Ectodermal cell (in vitro differentiated cells): ENCODE data around the gene SERPINE3.

Source experiments
- H3K27ac ChIP-seq: 2 replicates; pipeline ENCODE4 v1.7.0; 2013; ENCODE audit warnings: mild to moderate bottlenecking, low read depth, low read length; ENCODE audit not compliant: insufficient read depth, poor library complexity, severe bottlenecking
- H3K27me3 ChIP-seq: 2 replicates; pipeline ENCODE4 v1.7.0; 2013; ENCODE audit warnings: mild to moderate bottlenecking, low read length; ENCODE audit not compliant: insufficient read depth, control insufficient read depth, poor library complexity, severe bottlenecking
- H3K36me3 ChIP-seq: one replicate; pipeline ENCODE4 v1.7.0; 2013; ENCODE audit warnings: low read length; ENCODE audit not compliant: control insufficient read depth, insufficient read depth
- H3K4me1 ChIP-seq: one replicate; pipeline ENCODE4 v1.7.0; 2013; ENCODE audit warnings: low read length; ENCODE audit not compliant: control insufficient read depth, insufficient read depth
- H3K4me3 ChIP-seq: 2 replicates; pipeline ENCODE4 v1.7.0; 2013; ENCODE audit warnings: low read depth, low read length, control low read depth; ENCODE audit not compliant: insufficient read depth
- H3K9me3 ChIP-seq: 2 replicates; pipeline ENCODE4 v1.7.0; 2013; ENCODE audit warnings: mild to moderate bottlenecking, low read length, moderate library complexity; ENCODE audit not compliant: control insufficient read depth
- WGBS, 2 experiments: methylation state at CpG; one replicate each; pipeline ENCODE4 v1.1.7; 2013; ENCODE audit warnings: missing lambda C conversion rate in 2 of 2; 5-methylcytosine and 5-hydroxymethylcytosine counted together

SERPINE3 gene

DNA sequence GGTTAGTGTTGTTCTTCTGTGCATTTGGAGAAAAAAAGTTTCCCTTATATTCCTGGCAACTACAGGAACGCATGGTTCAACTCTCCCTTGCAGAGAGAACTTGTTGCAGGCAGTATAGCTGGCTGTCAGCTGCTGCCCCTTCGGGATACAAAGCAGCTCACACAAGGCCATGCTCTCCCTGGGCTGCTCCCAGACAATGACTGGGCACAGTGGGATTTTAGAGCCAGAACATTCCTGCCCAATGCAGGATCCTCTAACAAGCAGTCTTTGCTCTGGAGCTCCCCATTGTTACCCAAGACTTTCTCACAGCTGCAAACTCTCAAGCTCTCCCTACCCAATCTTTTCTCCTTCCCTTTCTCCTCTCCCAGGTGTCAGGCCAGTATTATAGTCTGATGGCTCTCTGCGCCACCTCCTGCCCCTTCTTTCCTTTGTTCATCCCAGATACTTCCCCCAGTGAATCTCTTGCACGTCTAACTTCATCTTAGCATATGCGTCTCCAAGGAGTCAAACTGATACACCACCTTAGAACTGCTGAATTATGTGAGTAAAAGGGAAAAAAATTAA is 27.5 kb upstream of the SERPINE3 start:
- no peaks in the 10 kb centered on the region for H3K27me3 ChIP-seq
- H3K9me3 ChIP-seq: no peaks in the 10 kb centered on the region
- H3K27ac ChIP-seq: peak overlapping the region; percentile 90
- 41 to 49% methylated on average over 4 to 5 of the region's 5 CpGs for WGBS, 2 experiments
- H3K4me3 ChIP-seq: no peak overlapping the region
- H3K4me1 ChIP-seq: peaks cover 25% of the 10 kb centered on the region
- no peaks in the 10 kb centered on the region for H3K36me3 ChIP-seq

DNA sequence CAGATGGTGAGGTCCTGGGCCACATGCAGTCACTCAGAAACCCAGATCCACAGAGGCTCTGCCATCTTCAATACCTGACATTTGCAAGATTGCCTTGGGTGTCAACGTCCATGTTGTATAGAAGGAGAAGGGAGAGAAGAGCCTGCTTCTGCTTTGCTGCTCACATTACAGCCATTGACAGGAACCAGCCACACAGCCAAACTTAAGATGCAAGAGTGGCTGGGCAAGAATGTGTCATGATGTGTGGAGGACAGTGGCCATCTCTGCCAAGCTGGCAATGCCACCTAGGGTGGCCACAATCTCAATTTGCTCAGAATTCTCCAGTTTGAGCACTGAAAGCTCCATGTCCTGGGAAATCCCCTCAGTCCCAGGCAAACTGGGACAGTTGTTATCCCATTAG is 25.9 kb upstream of the SERPINE3 start:
- Histone ChIP-seq H3K4me3 (no peak overlapping the region), H3K4me1 (peaks cover 20% of the 10 kb centered on the region), H3K9me3 (no peaks in the 10 kb centered on the region), H3K27me3 (no peaks in the 10 kb centered on the region), H3K27ac (no peak overlapping the region), H3K36me3 (no peaks in the 10 kb centered on the region)
- WGBS, 2 experiments: 86 to 100% methylated on average over 1 of the region's 1 CpG

DNA sequence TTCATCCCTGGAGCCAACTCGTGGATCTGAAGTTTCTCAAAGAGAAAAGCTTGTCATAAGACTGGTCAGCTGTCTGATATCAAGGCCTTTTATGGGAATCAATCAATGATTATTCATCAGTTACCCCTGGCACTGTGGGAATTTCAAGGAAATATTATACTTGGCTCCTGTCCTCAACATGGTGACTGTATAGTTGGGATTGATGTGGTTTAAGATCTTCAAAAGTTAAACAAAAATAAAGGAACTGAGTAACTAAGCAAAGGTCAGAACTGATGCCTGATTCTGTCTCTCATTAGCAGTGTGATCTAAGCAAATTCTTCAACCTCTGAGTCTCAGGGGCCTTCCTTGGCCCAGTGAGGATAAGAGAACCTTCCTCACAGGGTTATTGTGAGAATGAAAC is 22.2 kb upstream of the SERPINE3 start:
- 90 to 93% methylated on average over 1 of the region's 1 CpG for WGBS, 2 experiments
- no peaks in the 10 kb centered on the region for H3K27me3 ChIP-seq
- no peaks in the 10 kb centered on the region for H3K9me3 ChIP-seq

DNA sequence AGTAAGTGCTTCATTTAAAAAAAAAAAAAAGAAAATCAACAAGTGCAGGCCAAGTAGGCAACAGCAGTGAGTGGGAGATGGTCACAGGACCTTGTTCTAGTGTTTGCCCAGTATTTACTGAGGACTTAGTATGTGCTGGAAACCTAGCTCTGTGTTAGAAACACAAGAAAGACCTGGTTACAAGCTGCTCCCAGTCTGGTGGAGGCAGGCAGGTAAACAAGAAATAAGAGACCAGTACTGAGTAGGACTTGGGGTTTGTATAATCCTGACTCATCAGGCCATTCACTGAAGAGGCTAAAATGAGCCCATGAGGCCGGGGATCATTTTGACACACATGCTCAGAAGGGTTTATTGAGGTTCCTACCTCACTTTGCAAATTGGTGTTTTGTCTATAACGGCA is 21.5 kb upstream of the SERPINE3 start:
- WGBS, 2 experiments: 95 to 98% methylated on average over 2 of the region's 2 CpGs
- Histone ChIP-seq H3K4me3 (no peak overlapping the region), H3K9me3 (no peaks in the 10 kb centered on the region), H3K27me3 (no peaks in the 10 kb centered on the region), H3K36me3 (no peaks in the 10 kb centered on the region), H3K27ac (no peak overlapping the region), H3K4me1 (peaks cover 13% of the 10 kb centered on the region)

More for the DNA sequence above, 22.2 kb upstream of the SERPINE3 start:
- H3K27ac ChIP-seq: no peak overlapping the region
- peaks cover 11% of the 10 kb centered on the region for H3K4me1 ChIP-seq
- H3K4me3 ChIP-seq: no peak overlapping the region
- H3K36me3 ChIP-seq: no peaks in the 10 kb centered on the region

DNA sequence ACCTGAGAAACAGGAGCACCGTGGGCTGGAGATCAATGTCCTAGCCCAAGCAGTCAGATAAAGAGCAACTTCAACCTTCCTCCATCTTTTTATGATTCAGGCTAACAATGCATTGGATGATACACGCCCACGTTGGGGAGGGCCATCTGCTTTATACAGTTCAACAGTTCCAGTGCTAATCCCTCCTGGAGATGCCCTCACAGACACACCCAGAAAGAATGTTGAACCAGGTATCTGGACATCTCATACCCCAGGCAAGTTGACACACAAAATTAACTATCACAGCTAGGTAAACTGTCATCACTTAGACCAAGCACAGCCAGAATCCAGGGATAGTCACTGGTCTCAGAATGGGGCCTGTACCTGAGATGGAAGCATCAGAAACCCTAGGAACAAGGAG is 20.6 kb upstream of the SERPINE3 start:
- Histone ChIP-seq H3K36me3 (no peaks in the 10 kb centered on the region), H3K4me3 (no peak overlapping the region), H3K4me1 (peaks cover 17% of the 10 kb centered on the region), H3K9me3 (no peaks in the 10 kb centered on the region), H3K27me3 (no peaks in the 10 kb centered on the region), H3K27ac (no peak overlapping the region)
- WGBS, 2 experiments: 89 to 91% methylated on average over 3 of the region's 3 CpGs

DNA sequence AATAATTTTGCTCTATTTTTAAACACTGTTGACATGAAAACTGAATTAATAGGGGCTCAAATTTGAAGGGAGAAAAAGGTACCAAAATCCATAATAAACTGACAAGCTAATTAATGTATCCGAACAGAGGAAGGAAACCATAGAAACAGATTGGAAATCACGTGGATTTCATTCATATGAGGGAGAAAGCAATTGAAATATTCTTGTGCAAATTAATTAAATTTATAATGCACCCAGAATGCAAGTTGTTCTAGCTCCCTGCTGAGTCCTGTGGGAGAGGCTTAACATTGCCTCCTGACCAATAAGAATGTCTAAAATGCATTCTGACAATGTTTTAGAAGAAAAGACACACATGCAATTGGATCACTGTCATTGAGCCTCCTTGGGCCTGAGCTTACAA is 17.7 kb upstream of the SERPINE3 start:
- no peaks in the 10 kb centered on the region for H3K27me3 ChIP-seq
- no peaks in the 10 kb centered on the region for H3K9me3 ChIP-seq
- no peak overlapping the region for H3K4me3 ChIP-seq
- H3K36me3 ChIP-seq: no peaks in the 10 kb centered on the region
- H3K4me1 ChIP-seq: peaks cover 23% of the 10 kb centered on the region
- WGBS, 2 experiments: 86 to 95% methylated on average over 1 to 2 of the region's 2 CpGs
- H3K27ac ChIP-seq: no peak overlapping the region

DNA sequence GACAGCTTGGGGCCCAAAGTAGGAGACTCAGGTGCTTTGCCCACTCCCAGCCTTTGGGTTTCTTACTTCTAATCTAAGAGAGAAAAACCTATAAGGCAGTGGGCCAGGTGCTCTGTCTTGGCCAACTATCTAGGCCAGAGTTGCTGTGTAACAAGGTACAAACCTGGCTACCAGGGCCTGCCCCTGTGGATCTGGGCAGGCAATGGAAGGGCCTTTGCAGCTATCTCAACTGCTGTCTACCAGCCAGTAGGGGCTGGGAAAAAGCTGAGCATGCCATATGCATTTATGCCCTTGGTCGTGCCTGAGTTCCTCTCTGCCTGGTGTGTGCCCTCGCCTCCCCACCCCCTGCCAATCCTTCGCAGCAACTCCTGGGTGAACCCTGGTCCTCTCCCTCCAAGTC is 16.7 kb upstream of the SERPINE3 start:
- Histone ChIP-seq H3K36me3 (no peaks in the 10 kb centered on the region), H3K4me3 (no peak overlapping the region), H3K27ac (no peak overlapping the region), H3K4me1 (peaks cover 23% of the 10 kb centered on the region), H3K9me3 (no peaks in the 10 kb centered on the region), H3K27me3 (no peaks in the 10 kb centered on the region)
- 90 to 91% methylated on average over 3 of the region's 3 CpGs for WGBS, 2 experiments

DNA sequence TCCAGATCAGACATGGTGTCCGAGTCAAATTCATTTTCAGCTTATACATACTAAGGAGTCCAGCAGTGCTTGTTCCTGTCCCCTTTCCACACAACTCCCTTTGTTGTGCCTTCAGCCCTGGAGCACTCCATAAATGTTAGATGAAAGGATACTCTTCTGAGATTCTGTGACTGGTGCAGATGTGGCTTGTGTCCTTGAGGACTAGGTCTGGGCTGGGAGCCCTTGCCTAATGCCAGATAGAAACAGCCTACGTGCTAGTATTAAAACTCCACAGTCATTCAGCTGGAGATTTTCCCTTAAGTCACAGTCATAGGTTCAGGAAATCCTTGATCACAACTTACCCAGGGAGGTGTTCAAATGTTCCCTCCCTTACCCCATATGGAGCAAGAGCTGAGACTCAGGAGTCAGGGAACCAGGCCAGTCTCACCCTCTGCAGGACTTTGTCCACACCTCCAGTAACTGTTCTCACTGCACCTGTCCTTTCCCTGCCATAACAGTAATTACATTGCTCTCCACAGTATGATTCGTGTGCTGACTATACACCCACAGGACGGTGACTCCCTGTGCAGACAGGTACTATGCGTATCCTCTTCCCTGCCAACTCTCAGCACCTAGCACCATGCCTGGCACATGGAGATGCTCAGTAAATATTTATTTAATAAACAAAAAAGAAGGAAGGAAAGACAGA is 15.5 kb upstream of the SERPINE3 start:
- Histone ChIP-seq H3K4me1 (peaks cover 23% of the 10 kb centered on the region), H3K4me3 (no peak overlapping the region), H3K9me3 (no peaks in the 10 kb centered on the region), H3K36me3 (no peaks in the 10 kb centered on the region), H3K27me3 (no peaks in the 10 kb centered on the region), H3K27ac (no peak overlapping the region)
- 81 to 91% methylated on average over 5 of the region's 5 CpGs for WGBS, 2 experiments

DNA sequence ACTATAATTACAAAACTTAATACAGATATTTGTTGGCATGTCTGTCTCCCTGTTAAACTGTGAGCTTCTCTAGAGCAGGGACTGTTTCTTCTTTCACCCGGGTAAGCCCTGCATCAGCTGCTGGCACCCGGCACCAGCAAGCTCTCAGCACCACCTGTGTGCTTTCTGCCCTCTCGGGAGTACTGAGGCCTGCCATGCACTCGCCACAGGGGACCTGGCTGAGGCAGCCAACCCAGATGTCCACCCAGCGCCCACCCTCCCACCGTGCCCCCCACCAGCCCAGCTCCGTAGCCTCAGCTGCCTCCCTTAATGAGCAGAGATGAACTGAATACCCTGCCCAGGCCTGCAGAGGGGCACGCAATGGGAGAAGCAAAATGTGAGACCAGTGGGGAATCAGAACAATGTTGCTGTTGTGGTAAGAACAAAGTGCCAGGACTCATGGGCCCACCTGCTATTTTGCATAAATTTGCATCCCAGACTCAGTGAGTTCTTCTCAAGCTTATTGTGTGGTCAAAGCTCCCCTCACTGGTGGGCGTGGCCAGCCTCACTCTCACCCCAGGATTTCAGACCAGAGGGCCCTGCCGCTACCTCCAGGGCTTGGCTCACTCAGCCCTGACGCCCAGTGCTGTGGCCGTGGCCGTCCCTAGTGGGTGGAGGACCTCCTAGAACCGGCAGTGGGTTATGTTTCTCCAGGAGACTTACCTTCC is 14.6 kb upstream of the SERPINE3 start:
- WGBS, 2 experiments: 80 to 82% methylated on average over 14 of the region's 14 CpGs
- Histone ChIP-seq H3K4me1 (peaks cover 23% of the 10 kb centered on the region), H3K36me3 (no peaks in the 10 kb centered on the region), H3K27ac (no peak overlapping the region), H3K27me3 (no peaks in the 10 kb centered on the region), H3K9me3 (no peaks in the 10 kb centered on the region), H3K4me3 (no peak overlapping the region)

DNA sequence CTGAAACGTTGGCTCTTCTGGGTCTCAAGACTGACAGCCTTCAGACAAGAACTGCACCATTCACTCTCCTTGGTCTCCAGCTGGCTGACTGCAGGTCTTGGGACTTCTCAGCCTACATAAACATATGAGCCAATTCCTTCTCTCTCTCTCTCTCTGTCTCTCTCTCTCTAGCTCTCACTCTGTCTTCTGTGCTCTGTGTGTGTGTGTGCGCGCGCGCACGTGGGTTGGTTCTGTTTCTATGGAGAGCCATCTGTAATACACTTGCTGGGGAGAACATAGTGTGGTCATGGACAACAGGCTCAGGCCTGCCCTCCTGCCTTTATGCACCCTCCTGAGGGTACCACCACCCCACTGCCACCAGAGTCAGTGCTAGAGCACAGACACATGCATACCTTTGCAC is 13.7 kb upstream of the SERPINE3 start:
- WGBS, 2 experiments: 74 to 92% methylated on average over 1 to 6 of the region's 6 CpGs
- H3K9me3 ChIP-seq: no peaks in the 10 kb centered on the region
- no peaks in the 10 kb centered on the region for H3K36me3 ChIP-seq
- H3K27me3 ChIP-seq: no peaks in the 10 kb centered on the region
- H3K4me1 ChIP-seq: peaks cover 23% of the 10 kb centered on the region
- no peak overlapping the region for H3K27ac ChIP-seq
- H3K4me3 ChIP-seq: no peak overlapping the region
